K562 (cell line): Measurements from ENCODE around the gene SLC7A14. TPM values are rescaled to one million over a fixed set of nuclear protein-coding genes. Genes with fewer than 3 reads are reported as not detected.
A peak's percentile ranks its signal among the peaks of the same experiment; 100 is the strongest.

Source experiments
- ATAC-seq: fragments of 200-7000 bp; cut with Tn5 transposase; 3 replicates; pipeline ENCODE4 v1.9.1; 2020; ENCODE audit warnings: moderate library complexity
- BruUV-seq: library from RNA; stranded (reverse); fragments of 400-500 nt; replicated peaks from 2 replicates; lab custom pipeline; 2021; lab: Mats Ljungman, UMichigan
- CTCF ChIA-PET: fragments of 300-600 bp; formaldehyde crosslinking; extraction: SDS; loops from one replicate; lab custom pipeline; 2021; ENCODE audit warnings: low intra/inter-chr PET ratio; lab: Yijun Ruan, JAX
- POLR2A ChIA-PET: fragments of 300-600, 350-650 bp; sonication (Branson Sonifier 250); formaldehyde crosslinking; extraction: SDS; loops from one replicate; lab custom pipeline; 2021; ENCODE audit warnings: antibody characterized with exemption, inconsistent platforms; lab: Yijun Ruan, JAX
- DNase-seq, 4 experiments: peaks; one replicate each; pipeline versions ENCODE4 v3.0.0 to v3.0.0-alpha.2; 2011 to 2018; ENCODE audit warnings: low spot score in 3 of 4, mixed read lengths in 3 of 4; ENCODE audit errors: extremely low read depth in 1 of 4
- FAIRE-seq: peaks from 2 replicates; lab custom pipeline; 2011; peaks lifted over from hg19 to GRCh38; lab: Jason Lieb, UNC
- H2AFZ ChIP-seq: 2 replicates; pipeline ENCODE4 v1.6.0; 2011; ENCODE audit warnings: low read depth, low read length, control low read depth, inconsistent platforms
- H3K27ac ChIP-seq: fragments of 200-600 bp; 3 replicates; pipeline ENCODE4 v1.8.0; 2011; ENCODE audit warnings: low read depth, mild to moderate bottlenecking, control low read depth, inconsistent platforms, low read length, moderate library complexity, mixed read lengths; ENCODE audit errors: extremely low read depth
- H3K27me3 ChIP-seq, 2 experiments: fragments of 300-600 bp in 1 of 2; 2 replicates in 1 of 2; 3 replicates in 1 of 2; pipeline versions ENCODE4 v1.6.0 to v1.8.0; 2011; ENCODE audit warnings: inconsistent platforms in 2 of 2, low read length in 2 of 2, mild to moderate bottlenecking in 1 of 2, mixed read lengths in 1 of 2, moderate library complexity in 1 of 2; ENCODE audit not compliant: control insufficient read depth in 2 of 2, insufficient read depth in 2 of 2
- H3K36me3 ChIP-seq: fragments of 300-600 bp; 3 replicates; pipeline ENCODE4 v1.8.0; 2011; ENCODE audit warnings: mild to moderate bottlenecking, low read length, inconsistent platforms; ENCODE audit not compliant: control insufficient read depth, insufficient read depth
- H3K4me1 ChIP-seq, 2 experiments: fragments of 200-600 bp in 1 of 2; replicated peaks in 1 of 2; 2 replicates in 1 of 2; 3 replicates in 1 of 2; pipeline versions ENCODE4 v1.5.1 to v1.8.0; 2011; ENCODE audit warnings: inconsistent platforms in 2 of 2, low read length in 2 of 2, mild to moderate bottlenecking in 1 of 2, mixed read lengths in 1 of 2, moderate library complexity in 1 of 2; ENCODE audit not compliant: control insufficient read depth in 2 of 2, insufficient read depth in 2 of 2
- H3K4me2 ChIP-seq: 2 replicates; pipeline ENCODE4 v1.6.1; 2011; ENCODE audit warnings: low read length, control low read depth, inconsistent platforms, mixed read lengths; ENCODE audit not compliant: insufficient read depth
- H3K4me3 ChIP-seq: fragments of 200-600 bp; sonication (generic), shearing (Covaris generic); 2 replicates; pipeline ENCODE4 v1.5.1; 2016; ENCODE audit warnings: control low read depth, inconsistent platforms
- H3K79me2 ChIP-seq: fragments of 200-600 bp; 3 replicates; pipeline ENCODE4 v1.8.0; 2011; ENCODE audit warnings: low read length, inconsistent platforms; ENCODE audit not compliant: control insufficient read depth, insufficient read depth
- H3K9ac ChIP-seq, 2 experiments: 2 replicates each; pipeline versions ENCODE4 v1.6.0 to v1.6.1; 2011; ENCODE audit warnings: low read depth in 2 of 2, low read length in 2 of 2, control low read depth in 1 of 2, inconsistent platforms in 1 of 2, mild to moderate bottlenecking in 1 of 2, mixed read lengths in 1 of 2; ENCODE audit not compliant: insufficient read depth in 1 of 2
- H3K9me1 ChIP-seq: one replicate; pipeline ENCODE4 v1.6.0; 2011; ENCODE audit warnings: inconsistent platforms, mild to moderate bottlenecking, low read length, moderate library complexity; ENCODE audit not compliant: control insufficient read depth, insufficient read depth
- H3K9me3 ChIP-seq: replicated peaks from 2 replicates; pipeline ENCODE4 v1.5.1; 2011; ENCODE audit warnings: low read depth, low read length, inconsistent platforms; ENCODE audit not compliant: control insufficient read depth, insufficient read depth
- H4K20me1 ChIP-seq: replicated peaks from 2 replicates; pipeline ENCODE4 v1.6.1; 2011; ENCODE audit warnings: low read length, inconsistent platforms, mixed read lengths; ENCODE audit not compliant: control insufficient read depth, insufficient read depth
- ATF3 ChIP-seq, 2 experiments: fragments of 450-650 bp in 1 of 2; sonication (generic) in 1 of 2; formaldehyde crosslinking in 1 of 2; IDR thresholded peaks in 1 of 2; conservative IDR thresholded peaks in 1 of 2; 2 replicates each; pipeline versions ENCODE4 v1.6.1 to v1.8.1; 2016 to 2023; ENCODE audit warnings: mild to moderate bottlenecking in 2 of 2, moderate library complexity in 2 of 2, inconsistent platforms in 1 of 2, missing genetic modification reagents in 1 of 2
- JUNB ChIP-seq: fragments of 450-650 bp; formaldehyde crosslinking; conservative IDR thresholded peaks from 2 replicates; pipeline ENCODE4 v1.4.0; 2020; ENCODE audit warnings: mild to moderate bottlenecking
- MEF2A ChIP-seq: IDR thresholded peaks from 2 replicates; pipeline ENCODE4 v1.6.1; 2011; ENCODE audit warnings: low read depth, mild to moderate bottlenecking, low read length, moderate library complexity; ENCODE audit not compliant: control insufficient read depth
- NFIC ChIP-seq: fragments of 450-650 bp; IDR thresholded peaks from 2 replicates; pipeline ENCODE4 v1.6.1; 2017; ENCODE audit warnings: mild to moderate bottlenecking, inconsistent platforms
- NR4A1 ChIP-seq, 2 experiments: fragments of 250-450 bp in 1 of 2; fragments of 450-650 bp in 1 of 2; sonication (Bioruptor Pico) in 1 of 2; IDR thresholded peaks; 2 replicates each; pipeline versions ENCODE4 v1.4.0 to v1.6.1; 2016 to 2020; ENCODE audit warnings: mild to moderate bottlenecking in 2 of 2, missing compliant biosample characterization in 1 of 2, missing genetic modification characterization in 1 of 2, moderate library complexity in 1 of 2
- POLR3G ChIP-seq: IDR thresholded peaks from 2 replicates; pipeline ENCODE4 v1.6.1; 2011; ENCODE audit not compliant: insufficient read length, insufficient replicate concordance; ENCODE audit errors: extremely low read depth
- PTTG1 ChIP-seq: fragments of 450-650 bp; IDR thresholded peaks from 2 replicates; pipeline ENCODE4 v1.6.1; 2016; ENCODE audit warnings: low read depth, mild to moderate bottlenecking, missing genetic modification characterization, missing compliant biosample characterization
- RHOXF2B ChIP-seq: fragments of 250-450 bp; sonication (Bioruptor Pico); conservative IDR thresholded peaks from 2 replicates; pipeline ENCODE4 v1.5.1; 2021
- RREB1 ChIP-seq: fragments of 250-450 bp; sonication (Bioruptor Pico); IDR thresholded peaks from 2 replicates; pipeline ENCODE4 v1.4.0; 2020
- SAFB2 ChIP-seq: fragments of 200-400 bp; formaldehyde crosslinking; IDR thresholded peaks from 2 replicates; pipeline ENCODE4 v1.6.1; 2018; ENCODE audit warnings: borderline replicate concordance, low read length, low read depth, moderate library complexity; ENCODE audit not compliant: severe bottlenecking
- SREBF2 ChIP-seq: sonication (generic); formaldehyde crosslinking; IDR thresholded peaks from 2 replicates; pipeline ENCODE4 v1.4.0; 2020; ENCODE audit warnings: mild to moderate bottlenecking, missing genetic modification reagents
- TBP ChIP-seq: optimal IDR thresholded peaks from 2 replicates; pipeline ENCODE3; 2011; ENCODE audit warnings: low read depth, low read length, improper control_type of control experiment
- ZBTB49 ChIP-seq: sonication (generic); formaldehyde crosslinking; IDR thresholded peaks from 2 replicates; pipeline ENCODE4 v1.8.0; 2022; ENCODE audit warnings: missing genetic modification reagents, mild to moderate bottlenecking, borderline replicate concordance
- WGBS: fragments of 100-300 bp; shearing (Covaris generic); methylation state at CpG from one replicate; pipeline ENCODE4 v1.1.6; 2016; ENCODE audit warnings: low coverage, mixed read lengths; ENCODE audit not compliant: insufficient coverage; ENCODE audit errors: missing lambda C conversion rate; 5-methylcytosine and 5-hydroxymethylcytosine counted together
- in situ Hi-C: fragments of 300-500 bp; cut with MboI; formaldehyde crosslinking; loops from 4 replicates; pipeline ENCODE4 v1.15.0; 2018; ENCODE audit warnings: inconsistent platforms, mixed read lengths
- intact Hi-C: fragments of 100-400 bp; cut with micrococcal nuclease; formaldehyde crosslinking; loops from 2 replicates; pipeline ENCODE4 v1.14.2; 2022
- polyA plus RNA-seq, 8 experiments: library from polyadenylated mRNA; depleted of rRNA in 4 of 8; stranded (reverse) in 5 of 8; unstranded in 3 of 8; fragments of >200 nt; fragmentation: Nextera tagmentation in 2 of 8; fragmentation: Illumina TruSeq in 1 of 8; extraction: Ambion mirVana in 2 of 8; extraction: Trizol in 1 of 8; gene quantifications; 2 replicates each; pipeline versions ENCODE4 v1.2.1 to v1.2.3, GENCODE V29; 2011 to 2014; ENCODE audit warnings: inconsistent platforms in 1 of 8, missing spikeins in 1 of 8
- total RNA-seq, 7 experiments: library from RNA; depleted of rRNA in 6 of 7; stranded (reverse); fragments of >200 nt in 6 of 7; fragmentation: Illumina TruSeq in 2 of 7; extraction: Trizol in 2 of 7; gene quantifications; 2 replicates each; pipeline versions ENCODE4 v1.2.1 to v1.2.3, GENCODE V29; 2011 to 2021; ENCODE audit warnings: low replicate concordance in 1 of 7

Gene SLC7A14
- total and polyA plus RNA-seq, 9 of the 15 experiments (the other 6 are each of a cell fraction or from before 2014, with no cell fraction given): not detected

GRCh38 chr3:170511371-170511770, 74.5 kb downstream of the SLC7A14 start:
- no peaks in the 10 kb centered on the region for H3K9me3 ChIP-seq
- H2AFZ ChIP-seq: no peak overlapping the region
- no peaks in the 10 kb centered on the region for H3K9me1 ChIP-seq
- no TSS peak for BruUV-seq
- no peak overlapping the region for H3K4me3 ChIP-seq
- POLR2A ChIA-PET: no interaction called here
- CTCF ChIA-PET: no interaction called here
- FAIRE-seq: no peak
- H3K79me2 ChIP-seq: no peaks in the 10 kb centered on the region
- no peak for DNase-seq
- no peak overlapping the region for H3K4me2 ChIP-seq
- intact Hi-C loops (no loop called here), in situ Hi-C loops (no loop called here)
- peaks cover 0 to 10% of the 10 kb centered on the region in 2 experiments; a peak in 2 of 5 replicates for H3K4me1 ChIP-seq
- WGBS: 13% methylated on average over 2 of the region's 4 CpGs
- no peak for ATAC-seq
- H4K20me1 ChIP-seq: no peaks in the 10 kb centered on the region
- H3K9ac ChIP-seq: no peak overlapping the region
- H3K27ac ChIP-seq: no peak overlapping the region
- no peaks in the 10 kb centered on the region for H3K36me3 ChIP-seq
- H3K27me3 ChIP-seq: peaks cover 4% of the 10 kb centered on the region in 2 experiments; a peak in 3 of 5 replicates
- TF ChIP-seq POLR3G: no peak
- TF ChIP-seq ZBTB49: no peak
- no peak for TF ChIP-seq TBP
- no peak for TF ChIP-seq SAFB2
- TF ChIP-seq NFIC: no peak
- no peak for TF ChIP-seq PTTG1
- TF ChIP-seq JUNB (CRISPR knock-in tag): 0 out of 2 replicates have a peak, but pooled peaks have one; percentile 21
- peak; percentile 9; the same call in 1 of the 2 replicates for TF ChIP-seq ATF3 (IDR thresholded peaks at IDR 0.05)
- TF ChIP-seq ATF3 (CRISPR knock-in tag; conservative IDR thresholded peaks at IDR 0.05): no peak
- no peak for TF ChIP-seq NR4A1 (CRISPR knock-in tag; IDR thresholded peaks at IDR 0.05)
- TF ChIP-seq NR4A1 (tag; IDR thresholded peaks at IDR 0.05): no peak
- TF ChIP-seq RHOXF2B: no peak
- TF ChIP-seq RREB1 (CRISPR knock-in tag): no peak
- no peak for TF ChIP-seq SREBF2 (CRISPR knock-in tag)
- no peak for TF ChIP-seq MEF2A
